ENCODE results near the gene INPP4B. TPM values are rescaled to one million over a fixed set of nuclear protein-coding genes. Genes with fewer than 3 reads are reported as not detected.

The INPP4B gene
- total RNA-seq, 2 experiments from 2014 or later, result 42.9 to 44.0 TPM

DNA sequence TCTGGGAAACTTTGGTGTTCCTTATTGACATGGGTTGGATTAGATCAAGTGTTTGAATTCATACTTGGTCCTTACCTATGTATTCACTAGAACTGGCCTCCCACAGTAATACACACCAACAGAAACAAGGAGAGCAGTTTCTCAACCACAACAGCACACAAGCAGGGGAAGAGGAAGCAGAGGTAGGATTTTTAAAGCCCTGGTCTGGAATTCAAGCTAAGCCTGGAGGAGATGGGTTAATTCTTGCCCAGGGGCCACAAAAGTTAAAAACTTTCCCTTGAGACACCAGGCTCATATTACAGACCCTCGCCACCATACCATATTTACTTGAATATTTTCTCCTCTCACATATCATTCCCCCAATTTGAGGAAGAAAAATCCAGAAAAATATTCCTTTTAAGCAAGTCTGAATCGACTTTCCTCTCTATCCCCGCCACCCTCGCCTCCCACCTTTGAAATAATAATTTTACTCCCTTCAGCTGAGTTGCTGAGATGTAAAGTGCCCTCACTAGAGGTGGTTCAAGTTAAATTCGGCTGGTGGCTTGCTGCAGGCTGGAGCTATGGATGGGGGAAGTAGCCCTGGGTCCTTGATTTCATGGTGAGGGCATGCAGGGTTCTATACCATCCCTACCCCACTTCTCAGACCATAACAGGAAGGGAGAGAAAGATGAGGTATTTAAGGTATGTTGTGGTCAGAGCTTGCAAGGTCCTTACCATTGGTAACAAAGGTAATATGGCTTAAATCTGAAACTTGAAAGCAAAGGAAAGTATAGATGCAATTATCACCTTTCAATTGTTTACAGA is 440.2 kb downstream of the INPP4B start:
- ChIA-PET POLR2A (interaction anchor here (0.6 to 4.0 kb wide), 6 partner anchors 9 to 721 kb away, joined by 3 to 35 read pairs (median 8); no protein-coding TSS in a partner anchor), CTCF (interaction anchor here (1.0 to 4.0 kb wide), 4 partner anchors 11 to 161 kb away, joined by 3 to 22 read pairs (median 8); no protein-coding TSS in a partner anchor)

DNA sequence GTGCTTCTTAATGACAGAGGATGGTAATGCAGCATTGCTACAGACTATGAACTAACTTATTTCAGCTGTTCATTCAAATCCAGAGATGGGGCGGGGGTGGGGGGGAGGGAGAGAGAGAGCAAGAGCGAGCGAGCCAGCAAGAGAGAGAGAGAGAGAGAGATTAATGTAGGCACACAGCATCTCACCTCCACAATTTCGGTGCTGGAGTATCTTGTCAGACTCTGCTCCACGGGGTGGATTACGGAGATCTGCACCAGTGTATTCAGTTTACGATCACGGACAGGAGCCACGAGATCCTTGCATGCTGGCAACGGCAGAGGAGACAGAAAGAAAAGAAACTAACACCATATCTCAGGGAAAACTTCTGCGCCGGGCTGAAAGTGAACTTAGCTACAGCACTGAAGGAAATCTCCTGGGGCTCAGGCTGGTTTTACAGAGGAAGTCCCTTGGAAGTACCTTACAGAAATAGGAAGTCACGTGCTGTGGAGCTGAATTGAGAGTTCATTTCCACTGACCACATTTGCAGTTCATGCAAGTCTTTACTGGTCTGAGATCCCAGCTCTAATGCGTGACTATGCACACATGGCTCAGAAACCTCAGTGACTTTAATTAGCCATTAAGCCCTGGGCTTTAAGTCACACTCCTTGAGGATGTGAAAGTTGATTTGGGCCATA is 440.9 kb downstream of the INPP4B start:
- CTCF ChIA-PET, result interaction anchor here (1.1 to 4.0 kb wide), 3 partner anchors 12 to 162 kb away, joined by 3 to 22 read pairs (median 11); no protein-coding TSS in a partner anchor
- POLR2A ChIA-PET, result interaction anchor here (0.6 to 4.0 kb wide), 3 partner anchors 12 to 721 kb away, joined by 3 to 35 read pairs (median 15); no protein-coding TSS in a partner anchor

DNA sequence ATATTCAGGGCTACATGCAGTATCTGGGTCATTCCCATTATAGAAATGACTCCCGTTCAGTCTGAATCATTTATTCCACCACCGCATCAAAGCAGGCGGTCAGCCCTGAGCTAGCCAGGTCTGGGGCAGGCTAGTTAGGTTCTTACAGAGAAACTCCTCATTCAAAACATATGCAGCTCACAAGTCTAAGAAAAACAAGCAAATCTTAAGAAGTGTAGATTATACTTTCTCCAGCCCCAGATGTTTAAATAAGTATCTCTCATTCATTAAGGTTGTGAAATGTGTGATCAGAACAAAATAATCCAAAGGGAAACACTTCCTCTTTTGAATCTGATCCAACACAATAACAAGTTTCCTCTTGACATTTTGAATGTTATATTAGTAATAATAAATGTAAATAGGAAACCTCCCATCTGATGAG is 441.9 kb downstream of the INPP4B start:
- ChIA-PET CTCF (no interaction called here), POLR2A (interaction anchor here (1.8 to 4.0 kb wide), 3 partner anchors 12 to 163 kb away, joined by 6 to 35 read pairs (median 15); no protein-coding TSS in a partner anchor)

DNA sequence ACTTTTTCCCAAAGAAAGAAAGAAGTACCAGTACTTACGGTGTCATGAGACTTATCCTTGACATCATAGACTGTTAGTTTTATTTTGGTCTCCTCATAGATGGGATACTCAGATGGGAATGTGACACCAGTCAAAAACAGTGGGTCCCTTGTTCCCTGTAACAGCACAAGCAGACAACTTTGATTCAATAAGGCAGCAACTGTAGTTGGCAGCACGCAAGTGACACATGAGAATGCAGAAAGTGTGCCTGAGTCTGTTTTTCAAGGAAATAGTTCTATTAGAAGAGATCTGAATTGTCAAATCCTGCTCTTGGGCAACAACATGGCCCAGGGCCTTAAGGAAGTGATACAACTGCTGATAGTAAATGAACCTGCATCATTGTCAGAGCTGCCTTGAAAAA is 443.2 kb downstream of the INPP4B start:
- POLR2A ChIA-PET, result interaction anchor here (0.9 to 1.8 kb wide), 4 partner anchors 13 to 165 kb away, joined by 3 to 6 read pairs (median 4); no protein-coding TSS in a partner anchor
- CTCF ChIA-PET, result no interaction called here

DNA sequence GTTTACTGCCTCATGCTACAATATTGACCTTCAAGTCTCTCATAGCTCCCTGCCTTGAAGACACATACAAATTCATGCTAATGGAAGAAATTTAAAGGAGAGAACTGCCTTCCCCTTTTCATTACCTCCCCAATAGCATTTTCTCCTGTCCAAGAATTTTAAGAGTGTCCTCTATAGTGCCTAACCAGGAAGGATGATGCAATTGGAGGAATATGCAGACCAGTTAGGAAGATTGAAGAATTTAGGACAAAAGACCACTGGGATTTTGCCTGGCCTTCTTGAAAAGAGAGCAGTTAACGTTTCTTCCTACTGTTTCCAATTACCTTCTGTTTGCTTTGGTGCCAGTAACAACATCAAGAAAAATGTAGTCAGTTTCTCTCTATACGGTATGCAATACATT is 443.9 kb downstream of the INPP4B start:
- ChIA-PET POLR2A (no interaction called here), CTCF (interaction anchor here (0.6 to 1.2 kb wide), 2 partner anchors 44 to 45 kb away, joined by 4 read pairs; no protein-coding TSS in a partner anchor)

DNA sequence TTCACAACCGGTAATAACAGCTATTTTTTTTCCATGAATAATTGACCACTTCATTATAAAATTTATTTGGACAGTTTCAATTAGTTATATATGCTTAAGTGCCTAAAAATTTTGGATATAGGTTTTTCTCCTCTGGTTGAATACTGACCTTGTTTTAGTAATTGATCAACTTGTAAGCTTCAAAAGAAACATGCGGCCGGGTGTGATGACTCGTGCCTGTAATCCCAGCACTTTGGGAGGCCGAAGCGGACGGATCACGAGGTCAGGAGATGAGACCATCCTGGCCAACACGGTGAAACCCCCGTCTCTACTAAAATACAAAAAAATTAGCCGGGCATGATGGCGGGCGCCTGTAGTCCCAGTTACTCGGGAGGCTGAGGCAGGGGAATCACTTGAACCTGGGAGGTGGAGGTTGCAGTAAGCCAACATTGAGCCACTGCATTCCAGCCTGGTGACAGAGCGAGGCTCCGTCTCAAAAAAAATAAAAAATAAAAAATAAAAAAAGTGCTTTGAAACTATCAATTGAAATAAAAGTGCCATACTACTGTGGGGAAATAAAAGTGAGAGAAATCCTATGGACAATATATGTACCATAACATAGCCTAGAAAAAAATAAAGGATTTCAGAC is 448.6 kb downstream of the INPP4B start:
- ChIA-PET CTCF (interaction anchor here (1.4 kb wide), 1 partner anchor 23 kb away, joined by 4 read pairs; no protein-coding TSS in a partner anchor), POLR2A (interaction anchor here (1.2 kb wide), 1 partner anchor 9 kb away, joined by 3 read pairs; no protein-coding TSS in a partner anchor)

DNA sequence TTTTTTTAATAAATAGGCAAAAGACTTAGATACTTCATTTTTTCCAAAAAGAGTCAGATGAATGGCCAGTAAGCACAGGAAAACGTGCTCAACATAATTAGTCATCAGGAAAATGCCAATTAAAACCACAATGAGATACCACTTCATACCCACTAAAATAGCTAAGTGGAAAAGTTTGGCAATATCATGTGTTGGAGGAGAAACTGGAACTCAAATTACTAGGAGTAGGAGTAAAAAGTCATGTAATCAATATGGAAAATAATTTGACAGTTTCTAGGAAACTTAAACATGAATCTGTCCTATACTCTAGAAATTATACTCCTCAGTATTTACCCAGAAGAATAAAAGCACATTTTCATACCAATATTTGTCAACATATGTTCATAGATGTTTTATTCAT is 449.8 kb downstream of the INPP4B start:
- ChIA-PET CTCF (no interaction called here), POLR2A (no interaction called here)

- ChIA-PET CTCF (no interaction called here), POLR2A (no interaction called here)
These were observed 453.0 kb downstream of the INPP4B start for GRCh38 chr4:142393127-142393526.

DNA sequence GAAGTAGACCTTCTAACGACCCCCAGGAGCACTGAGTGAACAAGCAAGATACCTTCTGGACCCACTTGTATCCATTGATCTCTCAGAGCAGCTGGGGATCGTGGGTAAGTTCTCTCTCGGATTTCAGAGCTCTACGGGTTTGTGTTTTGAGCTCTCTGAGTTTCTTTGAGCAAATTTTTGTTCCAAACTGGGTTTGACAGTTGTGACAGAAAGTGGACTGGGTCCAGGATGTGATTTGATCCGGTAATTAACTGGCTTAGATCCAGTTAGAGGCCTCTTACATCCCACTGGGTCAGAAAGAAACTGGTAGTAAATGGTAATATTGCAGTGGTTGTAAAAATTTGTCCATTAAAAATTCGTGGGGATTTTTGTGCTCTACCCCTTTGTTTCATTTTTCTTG is 459.2 kb downstream of the INPP4B start:
- ChIA-PET POLR2A (no interaction called here), CTCF (interaction anchor here (1.1 kb wide), 1 partner anchor 32 kb away, joined by 3 read pairs; no protein-coding TSS in a partner anchor)

- ChIA-PET POLR2A (no interaction called here), CTCF (no interaction called here)
These were observed 459.7 kb downstream of the INPP4B start for GRCh38 chr4:142386449-142386848.

DNA sequence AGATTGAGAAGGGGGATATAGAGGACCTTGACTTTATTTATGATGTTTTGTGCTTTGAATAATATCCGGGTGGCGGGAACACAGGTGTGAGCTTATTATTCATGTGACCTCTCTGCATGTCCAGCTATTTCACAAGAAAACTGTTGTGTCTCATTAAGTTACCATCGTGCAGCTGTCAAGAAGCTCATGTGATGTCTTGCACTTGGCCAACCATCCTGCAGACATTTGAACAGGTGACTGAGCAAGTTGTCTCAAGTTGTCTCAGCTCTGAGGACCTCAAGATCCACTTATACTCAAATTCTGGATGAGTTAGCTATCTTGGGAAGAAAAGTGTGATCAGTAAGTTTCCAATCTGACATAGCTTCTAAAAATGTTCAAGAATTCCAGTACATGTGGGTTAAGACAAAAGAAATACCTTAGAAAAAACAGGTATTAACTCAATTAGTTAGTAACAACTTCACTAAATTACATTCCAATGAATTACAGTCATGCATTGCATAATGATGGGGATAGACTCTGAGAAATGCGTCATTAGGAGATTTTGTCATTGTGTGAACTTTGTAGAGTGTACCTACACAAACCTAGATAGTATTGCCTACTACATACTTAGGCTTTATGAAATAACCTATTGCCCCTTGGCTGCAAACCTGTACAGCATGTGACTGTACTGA is 462.2 kb downstream of the INPP4B start:
- ChIA-PET POLR2A (no interaction called here), CTCF (no interaction called here)

GRCh38 chr4:142383354-142383753 is 462.7 kb downstream of the INPP4B start:
- ChIA-PET POLR2A (no interaction called here), CTCF (no interaction called here)

DNA sequence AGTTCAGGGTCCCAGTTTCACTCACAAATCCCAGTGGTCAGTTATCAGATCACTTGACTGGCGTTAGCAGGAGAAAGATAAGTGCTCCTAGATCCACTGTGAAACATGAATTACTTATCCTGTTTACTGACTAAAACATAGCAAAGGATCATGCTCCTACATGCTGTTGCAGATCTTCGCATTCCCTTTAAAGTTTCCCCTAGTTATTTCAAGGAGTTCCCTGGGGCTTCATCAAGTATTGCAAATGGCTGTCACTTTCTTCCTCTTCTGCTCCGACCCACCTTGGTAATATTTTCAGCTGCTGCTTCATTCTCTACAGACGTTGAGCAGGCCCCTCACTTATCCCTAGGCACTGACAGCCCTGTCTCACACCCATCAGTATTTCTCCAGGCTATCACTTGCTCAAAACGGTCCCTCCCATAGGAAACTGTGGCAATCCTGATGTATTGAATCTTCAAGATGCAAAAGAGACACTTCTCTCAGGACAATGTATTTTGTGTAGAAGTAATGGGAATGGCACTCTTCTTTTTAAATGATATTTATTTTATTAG is 466.0 kb downstream of the INPP4B start:
- ChIA-PET CTCF (no interaction called here), POLR2A (no interaction called here)

DNA sequence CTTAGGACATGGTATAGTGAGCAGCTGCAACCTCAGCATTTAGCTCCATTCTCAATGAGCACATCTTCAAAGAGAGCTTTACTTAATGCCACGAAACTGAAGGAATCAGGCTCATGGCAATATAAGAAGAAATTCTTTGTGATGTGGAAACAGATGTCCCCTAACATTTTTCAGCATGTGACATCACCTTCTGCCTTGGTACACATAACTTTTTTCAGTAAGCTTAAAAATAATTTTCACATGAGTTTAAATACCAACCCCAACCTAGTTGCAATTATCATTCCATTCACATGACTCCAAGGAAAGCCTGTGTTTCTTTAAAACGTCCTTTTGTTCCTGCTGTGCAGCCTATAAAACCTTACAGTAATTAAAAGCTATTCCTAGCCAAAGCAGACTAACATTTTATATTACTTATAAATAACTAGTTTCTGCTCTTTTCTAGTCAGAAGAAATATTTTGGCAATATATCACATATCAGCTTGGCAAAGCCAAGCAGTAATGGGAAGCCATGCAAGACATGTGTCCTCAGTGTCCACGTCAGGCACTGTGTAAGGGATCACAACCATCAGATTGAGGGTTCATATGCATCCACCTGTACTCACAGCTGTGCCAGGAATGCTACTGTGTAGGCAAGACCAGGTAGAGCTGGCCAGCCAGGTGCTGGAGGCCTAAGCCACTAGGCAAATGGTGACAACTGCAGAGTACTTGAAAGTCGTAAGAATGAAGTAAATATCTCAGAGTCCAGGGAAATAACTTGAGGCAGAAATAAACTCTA is 466.6 kb downstream of the INPP4B start:
- ChIA-PET POLR2A (interaction anchor here (1.5 to 1.6 kb wide), 2 partner anchors 24 to 28 kb away, joined by 6 to 10 read pairs; no protein-coding TSS in a partner anchor), CTCF (interaction anchor here (1.3 to 1.6 kb wide), 2 partner anchors 27 to 37 kb away, joined by 3 to 5 read pairs; no protein-coding TSS in a partner anchor)

- ChIA-PET CTCF (interaction anchor here (1.3 to 1.6 kb wide), 2 partner anchors 29 to 39 kb away, joined by 3 to 5 read pairs; no protein-coding TSS in a partner anchor), POLR2A (interaction anchor here (1.5 to 1.6 kb wide), 2 partner anchors 26 to 29 kb away, joined by 6 to 10 read pairs; no protein-coding TSS in a partner anchor)
These were observed 467.9 kb downstream of the INPP4B start for GRCh38 chr4:142378179-142378578.

- CTCF ChIA-PET, result interaction anchor here (1.6 kb wide), 1 partner anchor 29 kb away, joined by 5 read pairs; no protein-coding TSS in a partner anchor
These were observed 468.6 kb downstream of the INPP4B start for GRCh38 chr4:142377342-142378091.

DNA sequence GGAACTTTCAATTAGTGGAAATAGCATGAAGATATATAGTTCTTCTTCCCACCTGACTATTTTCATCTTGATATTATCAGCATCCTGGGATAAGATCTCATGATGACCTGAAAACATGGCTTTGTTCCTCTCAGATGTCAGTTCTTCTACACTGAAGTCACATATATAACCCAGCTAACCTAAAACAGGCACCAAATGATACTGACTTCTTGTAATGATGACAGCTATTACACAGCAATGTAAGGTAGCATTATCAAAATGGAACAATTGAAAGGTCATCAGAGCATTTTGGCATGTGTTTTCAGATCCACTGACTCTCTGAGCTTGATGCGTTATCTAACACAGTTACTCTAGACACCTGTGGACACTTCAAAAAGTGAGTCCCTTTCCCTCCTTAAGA is 469.9 kb downstream of the INPP4B start:
- POLR2A ChIA-PET, result interaction anchor here (0.8 to 1.2 kb wide), 2 partner anchors 31 to 191 kb away, joined by 3 to 5 read pairs; no protein-coding TSS in a partner anchor

More at GRCh38 chr4:142377342-142378091, 468.6 kb downstream of the INPP4B start:
- POLR2A ChIA-PET, result interaction anchor here (1.5 to 1.6 kb wide), 2 partner anchors 26 to 30 kb away, joined by 6 to 10 read pairs; no protein-coding TSS in a partner anchor

More for the DNA sequence above, 469.9 kb downstream of the INPP4B start:
- CTCF ChIA-PET, result interaction anchor here (1.2 kb wide), 1 partner anchor 19 kb away, joined by 3 read pairs; no protein-coding TSS in a partner anchor

All from activated CD8-positive, alpha-beta memory T cell treated with anti-CD3 and anti-CD28 coated beads for 36 hours (primary cell).